Raji (cell line): ENCODE results near the gene AMFR.

Source experiments
- POLR2A ChIP-seq: IDR thresholded peaks from 2 replicates; pipeline ENCODE4 v1.6.1; 2011; ENCODE audit warnings: low read depth, low read length, control low read depth; ENCODE audit not compliant: insufficient read depth

The AMFR gene

GRCh38 chr16:56447286-56447685 is 21.9 kb upstream of the AMFR start:
- TF ChIP-seq POLR2A: no peak

DNA sequence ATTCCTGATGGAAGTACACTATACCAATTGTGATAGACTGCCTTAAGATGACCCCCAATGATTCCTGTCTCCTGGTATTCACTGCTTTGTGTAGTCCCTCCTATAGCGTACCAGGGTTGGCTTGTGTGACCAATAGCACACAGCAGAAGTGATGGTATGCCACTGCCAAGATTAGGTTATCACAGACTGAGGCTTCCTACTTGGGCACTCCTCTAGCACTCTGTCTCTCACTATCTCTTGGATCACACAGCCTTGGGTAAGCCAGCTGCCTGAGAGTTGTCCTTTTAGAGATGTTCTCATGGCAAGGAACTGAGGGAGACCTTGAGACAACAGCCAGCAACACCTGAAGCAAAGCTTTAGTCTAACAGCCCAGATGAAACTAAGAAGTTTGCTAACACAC is 12.7 kb upstream of the AMFR start:
- no peak for TF ChIP-seq POLR2A

GRCh38 chr16:56436258-56436657 is 10.9 kb upstream of the AMFR start:
- TF ChIP-seq POLR2A: no peak

- TF ChIP-seq POLR2A: no peak
These were observed 2.7 kb upstream of the AMFR start for GRCh38 chr16:56428091-56428490.

GRCh38 chr16:56426585-56426984 is 1.2 kb upstream of the AMFR start:
- no peak for TF ChIP-seq POLR2A

DNA sequence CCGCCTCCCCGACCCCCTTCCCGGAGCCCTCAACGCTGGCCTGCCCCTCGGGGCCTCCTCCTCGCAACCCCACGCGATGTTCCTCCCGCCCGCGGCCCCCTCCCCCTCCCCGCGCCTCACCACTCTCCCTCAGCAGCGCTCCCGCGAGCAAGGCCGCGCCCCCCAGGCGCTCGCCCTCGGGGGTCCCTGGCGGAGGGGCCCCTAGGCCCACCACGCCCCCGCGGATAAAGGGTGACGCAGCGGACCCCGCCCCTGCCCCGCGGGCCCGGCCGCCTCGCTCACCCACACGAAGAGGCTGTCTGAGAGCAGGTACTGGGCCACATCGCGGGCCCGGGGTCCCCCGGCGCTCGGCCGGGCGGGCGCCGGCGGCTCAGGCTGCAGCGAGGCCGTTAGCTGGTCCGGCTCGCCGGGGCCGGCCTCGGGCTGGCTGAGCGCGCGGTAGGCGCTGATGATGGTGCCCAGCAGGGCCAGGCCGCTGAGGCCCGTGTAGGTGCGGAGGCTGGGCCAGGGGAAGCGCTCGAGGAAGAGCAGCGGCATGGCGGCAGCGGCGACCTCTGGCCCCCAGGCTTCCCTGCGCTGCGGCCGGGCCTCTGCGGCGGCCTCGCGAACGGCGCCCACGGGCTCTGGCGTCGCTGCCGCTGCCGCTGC is 430 bp downstream of the AMFR start:
- no peak for TF ChIP-seq POLR2A

DNA sequence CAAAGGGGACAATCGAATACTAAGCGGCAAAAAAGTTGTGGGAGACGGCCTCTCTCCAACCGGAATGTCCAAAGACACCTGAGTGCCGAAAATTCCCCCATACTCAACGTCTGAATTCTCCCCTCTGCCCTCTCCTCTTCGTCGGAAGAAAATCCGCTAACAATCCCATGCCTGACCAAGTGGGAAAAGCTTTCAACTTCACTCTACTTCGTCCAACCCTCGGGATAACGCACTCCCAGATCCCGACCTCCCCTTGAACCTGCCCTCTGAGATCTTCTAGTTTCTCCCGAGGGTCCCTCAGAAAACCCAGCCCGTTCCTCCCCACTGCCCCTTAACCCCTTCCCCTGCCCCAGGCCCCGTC is 961 bp downstream of the AMFR start:
- TF ChIP-seq POLR2A: no peak

DNA sequence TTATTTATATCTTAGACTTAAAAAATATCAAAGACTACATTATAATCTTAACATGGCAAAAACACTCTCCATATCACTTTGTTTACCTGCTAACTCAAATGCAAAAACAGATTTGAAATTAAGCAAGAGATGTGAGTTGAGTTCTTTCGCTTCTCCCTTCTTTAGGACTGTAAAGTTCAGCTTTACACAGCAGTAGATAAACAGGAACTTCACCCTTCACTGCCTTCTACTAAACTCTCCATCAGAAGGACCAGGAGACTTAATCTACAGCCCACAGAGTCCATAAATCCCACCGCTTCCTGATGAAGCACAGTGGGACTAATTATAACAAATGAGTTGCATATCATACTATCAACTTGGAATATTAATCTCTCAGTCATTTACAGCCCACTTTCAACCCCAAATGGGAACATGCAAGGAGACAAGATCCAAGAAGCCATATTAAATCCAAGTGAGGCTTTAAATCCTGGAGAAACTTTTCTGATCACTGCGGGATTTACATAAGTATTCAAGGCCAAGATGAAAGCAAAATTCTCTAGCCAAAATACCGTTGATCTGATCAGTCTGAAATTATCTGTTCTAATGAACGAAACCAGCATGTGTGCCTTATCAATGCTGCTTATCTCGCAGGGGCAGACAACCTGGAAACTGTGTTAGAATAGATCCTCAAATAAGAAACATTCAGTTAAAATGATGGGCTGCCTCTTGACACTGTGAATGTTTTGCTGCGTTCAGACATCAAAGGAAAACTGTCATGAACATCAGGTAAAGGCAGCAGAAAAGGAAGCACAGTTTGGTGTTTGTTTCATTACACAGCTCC is 1.6 kb downstream of the AMFR start:
- TF ChIP-seq POLR2A: peak; percentile 48; the same call in 1 of the 2 replicates

DNA sequence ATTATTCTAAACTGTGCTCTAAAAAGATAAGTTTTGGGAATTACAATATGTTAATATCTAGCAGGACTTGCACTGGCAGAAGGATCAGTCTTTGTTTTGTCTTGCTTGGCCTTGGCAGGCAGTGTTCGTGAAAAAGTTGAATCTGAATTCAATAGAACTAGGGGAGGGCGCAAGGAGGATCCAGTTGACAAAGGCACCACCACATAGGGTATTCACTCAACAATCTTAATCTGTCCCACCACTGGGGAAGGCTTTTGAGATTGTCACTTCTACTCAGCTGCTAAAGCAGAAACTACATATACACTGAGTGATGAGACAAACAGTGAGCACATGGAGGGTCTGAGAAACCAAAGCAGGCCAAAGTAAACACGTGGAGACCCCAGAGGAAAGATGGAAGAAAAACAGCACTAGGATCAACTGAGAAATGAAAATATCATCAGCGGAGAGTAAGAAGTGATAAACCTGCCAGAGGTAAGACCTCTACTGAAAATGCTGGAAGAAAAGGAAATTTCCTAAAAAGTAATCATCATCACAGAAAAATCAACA is 2.4 kb downstream of the AMFR start:
- TF ChIP-seq POLR2A: peak; percentile 6; the same call in 1 of the 2 replicates

GRCh38 chr16:56421976-56422669 is 3.2 kb downstream of the AMFR start:
- peak; percentile 34; the same call in 1 of the 2 replicates for TF ChIP-seq POLR2A

DNA sequence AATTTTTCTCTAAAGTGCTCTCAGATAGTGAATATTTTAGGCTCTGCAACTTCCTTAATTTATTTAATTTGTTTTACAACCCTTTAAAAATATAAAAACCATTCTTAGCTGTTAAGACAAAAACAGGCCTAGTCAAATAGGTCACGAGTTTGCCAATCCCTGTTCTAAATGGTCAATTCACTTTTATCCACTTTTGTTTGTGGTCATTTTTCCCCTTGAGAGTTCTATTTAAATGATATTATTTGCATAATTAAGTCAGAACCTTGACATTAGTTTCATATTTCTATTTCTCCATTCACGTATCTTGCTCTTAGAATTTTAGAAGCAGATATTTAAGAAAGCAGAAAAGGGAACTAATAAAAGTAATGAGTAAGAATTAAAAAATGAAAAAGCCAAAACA is 4.0 kb downstream of the AMFR start:
- TF ChIP-seq POLR2A: no peak

DNA sequence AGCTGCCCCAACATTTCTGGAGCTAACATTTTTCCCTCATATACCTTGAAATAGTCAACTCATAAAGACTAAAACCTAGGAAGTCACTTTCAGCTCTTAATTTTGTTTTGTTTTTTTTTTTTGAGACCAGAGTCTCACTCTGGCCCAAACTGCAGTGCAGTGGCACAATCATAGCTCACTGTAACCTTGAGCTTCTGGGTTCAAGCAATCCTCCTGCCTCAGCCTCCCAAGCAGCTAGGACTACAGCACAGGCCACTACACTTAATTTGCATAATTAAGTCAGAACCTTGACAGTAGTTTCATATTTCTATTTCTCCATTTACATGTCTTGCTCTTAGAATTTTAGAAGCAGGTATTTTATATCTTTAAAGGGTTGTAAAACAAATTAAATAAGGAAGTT is 4.7 kb downstream of the AMFR start:
- TF ChIP-seq POLR2A: peak; percentile 32; the same call in 1 of the 2 replicates

DNA sequence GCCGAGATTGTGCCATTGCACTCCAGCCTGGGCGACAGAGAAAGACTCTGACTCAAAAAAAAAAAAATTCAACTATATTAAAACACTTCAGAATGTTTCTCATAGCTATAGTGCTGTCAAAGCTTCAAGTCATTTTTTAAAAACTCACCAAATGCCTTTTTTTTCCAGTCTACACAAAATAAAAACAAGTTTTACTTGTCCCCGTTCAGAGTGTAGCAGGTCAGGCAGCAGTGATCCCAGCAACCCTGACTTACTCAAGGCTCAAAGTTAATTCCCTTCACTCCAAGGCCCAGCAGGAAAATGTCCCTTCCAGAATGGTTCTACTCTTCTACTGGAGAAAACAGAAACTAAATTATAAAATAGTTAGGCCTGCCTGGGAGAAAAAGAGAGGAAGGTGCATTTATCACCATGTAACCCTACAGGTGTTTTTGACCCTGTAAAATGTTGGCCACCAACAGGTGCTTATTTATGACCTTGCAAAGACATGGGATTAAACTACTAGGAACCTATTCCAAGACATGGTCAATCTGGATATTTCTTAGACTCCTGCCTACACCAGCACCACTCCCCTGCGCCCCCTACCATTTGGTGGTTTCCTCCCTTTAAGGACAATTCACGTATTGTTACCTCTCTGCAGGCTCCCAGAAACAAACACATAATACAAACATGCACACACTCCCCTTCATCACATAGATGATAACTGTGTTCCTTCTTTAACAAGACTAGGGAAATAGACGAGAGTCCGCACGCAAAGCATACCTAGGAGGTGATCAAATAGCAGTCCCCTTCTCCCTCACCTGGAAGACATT is 5.4 kb downstream of the AMFR start:
- no peak for TF ChIP-seq POLR2A

- no peak for TF ChIP-seq POLR2A
These were observed 8.2 kb downstream of the AMFR start for GRCh38 chr16:56417138-56417537.

GRCh38 chr16:56415875-56416274 is 9.5 kb downstream of the AMFR start:
- TF ChIP-seq POLR2A: no peak

GRCh38 chr16:56414366-56414765 is 11.0 kb downstream of the AMFR start:
- TF ChIP-seq POLR2A: no peak

DNA sequence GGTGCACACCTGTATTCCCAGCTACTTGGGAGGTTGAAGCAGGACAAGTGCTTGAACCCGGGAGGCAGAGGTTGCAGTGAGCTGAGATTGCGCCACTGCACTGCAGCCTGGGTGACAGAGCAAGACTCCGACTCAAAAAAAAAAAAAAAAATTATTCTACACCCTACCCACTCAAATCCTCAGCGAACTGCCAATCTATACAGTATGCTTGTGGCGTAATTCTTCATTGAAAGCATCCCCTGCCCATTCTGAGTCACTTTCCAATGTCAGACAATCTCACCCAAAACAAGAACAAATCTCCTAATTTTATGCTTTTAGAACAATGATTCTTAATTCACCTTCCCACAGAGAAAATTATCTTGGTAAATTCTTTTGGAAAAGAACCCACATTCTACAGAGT is 12.0 kb downstream of the AMFR start:
- TF ChIP-seq POLR2A: no peak
